Measurements from ENCODE around the gene IGFBP2.
A peak's percentile ranks its signal among the peaks of the same experiment; 100 is the strongest.

The IGFBP2 gene

DNA sequence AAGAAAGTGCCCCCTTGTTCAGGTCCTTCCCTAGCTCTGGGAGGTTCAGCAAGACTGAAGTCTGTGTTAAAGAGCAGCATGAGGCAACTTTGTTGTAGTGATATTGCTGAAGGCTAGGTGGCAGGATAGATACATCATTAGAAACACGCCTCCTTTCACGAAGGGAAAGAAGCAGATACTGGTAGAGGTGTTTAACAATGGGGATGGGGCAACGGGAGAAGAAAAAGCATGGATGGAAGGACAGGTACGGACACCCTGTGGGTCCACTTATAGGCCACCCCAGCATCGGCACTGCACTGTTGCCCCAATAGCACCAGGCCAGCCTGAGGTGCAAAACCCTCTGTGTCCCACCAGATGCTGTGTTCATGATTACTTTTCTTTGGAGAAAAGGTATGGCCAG lies 65.7 kb downstream of the IGFBP2 start:
- H3K4me3 ChIP-seq (ENCODE audit: low read depth, low read length): no peak overlapping the region
- TF ChIP-seq, protein P1, sequence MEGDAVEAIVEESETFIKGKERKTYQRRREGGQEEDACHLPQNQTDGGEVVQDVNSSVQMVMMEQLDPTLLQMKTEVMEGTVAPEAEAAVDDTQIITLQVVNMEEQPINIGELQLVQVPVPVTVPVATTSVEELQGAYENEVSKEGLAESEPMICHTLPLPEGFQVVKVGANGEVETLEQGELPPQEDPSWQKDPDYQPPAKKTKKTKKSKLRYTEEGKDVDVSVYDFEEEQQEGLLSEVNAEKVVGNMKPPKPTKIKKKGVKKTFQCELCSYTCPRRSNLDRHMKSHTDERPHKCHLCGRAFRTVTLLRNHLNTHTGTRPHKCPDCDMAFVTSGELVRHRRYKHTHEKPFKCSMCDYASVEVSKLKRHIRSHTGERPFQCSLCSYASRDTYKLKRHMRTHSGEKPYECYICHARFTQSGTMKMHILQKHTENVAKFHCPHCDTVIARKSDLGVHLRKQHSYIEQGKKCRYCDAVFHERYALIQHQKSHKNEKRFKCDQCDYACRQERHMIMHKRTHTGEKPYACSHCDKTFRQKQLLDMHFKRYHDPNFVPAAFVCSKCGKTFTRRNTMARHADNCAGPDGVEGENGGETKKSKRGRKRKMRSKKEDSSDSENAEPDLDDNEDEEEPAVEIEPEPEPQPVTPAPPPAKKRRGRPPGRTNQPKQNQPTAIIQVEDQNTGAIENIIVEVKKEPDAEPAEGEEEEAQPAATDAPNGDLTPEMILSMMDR (IDR thresholded peaks at IDR 0.05; ENCODE audit: insufficient read depth, low read depth, low read length, missing control alignments): peak; percentile 55
- peak; percentile 47 for DNase-seq (ENCODE audit: low read depth)

DNA sequence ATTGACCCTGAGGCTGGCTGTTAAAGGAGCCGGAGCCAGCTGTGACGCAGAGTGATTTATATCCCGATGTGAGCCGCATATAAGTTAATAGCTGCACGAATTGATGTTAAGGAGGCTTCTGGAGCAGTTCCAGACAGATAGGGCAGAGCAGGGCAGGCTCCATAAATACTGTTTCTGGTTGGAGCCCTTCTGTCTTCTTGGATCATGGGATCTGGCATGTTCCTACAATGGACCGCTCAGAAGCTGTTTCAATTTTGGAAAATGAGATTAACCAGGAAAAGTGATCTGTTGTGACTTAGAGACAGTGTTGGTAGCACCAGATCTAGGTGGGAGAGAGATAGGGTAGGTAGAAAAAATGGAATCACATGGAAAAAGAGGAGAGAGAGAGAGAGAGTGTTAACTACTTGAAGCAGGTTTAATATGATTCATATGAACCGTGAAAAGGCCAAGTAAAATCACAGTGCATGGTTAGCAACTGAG lies 66.9 kb downstream of the IGFBP2 start:
- TF ChIP-seq, protein P1 (IDR thresholded peaks at IDR 0.05; ENCODE audit: insufficient read depth, low read depth, low read length, missing control alignments): no peak
- no peak for DNase-seq (ENCODE audit: low read depth)
- H3K4me3 ChIP-seq (ENCODE audit: low read depth, low read length): no peak overlapping the region

DNA sequence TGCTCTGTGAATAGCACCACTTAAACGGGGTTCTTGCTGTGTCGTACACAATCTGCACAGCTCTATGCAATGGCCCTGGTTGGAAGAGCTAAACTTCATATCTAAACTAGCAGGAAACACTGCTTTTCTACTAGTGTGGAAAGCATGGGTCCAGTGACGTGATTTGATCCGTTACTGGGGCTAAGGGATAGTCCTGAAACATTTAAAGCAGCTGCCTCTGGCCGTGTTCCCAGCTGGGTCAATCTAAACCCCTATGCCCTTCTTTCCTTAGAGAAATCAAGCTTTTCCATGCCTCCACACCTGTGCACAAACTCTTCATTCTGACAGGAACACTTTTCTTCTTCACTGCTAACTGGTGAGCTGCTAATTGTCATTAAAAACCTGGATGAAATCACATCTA lies 67.6 kb downstream of the IGFBP2 start:
- TF ChIP-seq, protein P1 (IDR thresholded peaks at IDR 0.05; ENCODE audit: insufficient read depth, low read depth, low read length, missing control alignments): no peak
- no peak overlapping the region for H3K4me3 ChIP-seq (ENCODE audit: low read depth, low read length)
- no peak for DNase-seq (ENCODE audit: low read depth)

DNA sequence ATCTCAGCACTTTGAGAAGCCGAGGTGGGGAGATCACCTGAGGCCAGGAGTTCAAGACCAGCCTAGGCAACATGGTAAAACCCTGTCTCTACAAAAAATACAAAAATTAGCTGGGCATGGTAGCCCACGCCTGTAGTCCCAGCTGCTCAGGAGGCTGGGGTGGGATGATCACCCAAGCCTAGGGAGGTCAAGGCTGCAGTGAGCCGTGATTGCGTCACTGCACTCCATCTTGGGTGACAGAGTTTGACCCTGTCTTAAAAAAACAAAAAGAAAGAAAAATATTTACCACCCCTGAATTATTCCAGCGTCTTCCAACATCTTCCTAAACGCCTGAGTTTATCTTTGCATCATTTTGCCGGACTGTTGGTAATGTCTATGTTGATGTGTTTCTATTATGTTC lies 68.3 kb downstream of the IGFBP2 start:
- no peak overlapping the region for H3K4me3 ChIP-seq (ENCODE audit: low read depth, low read length)
- TF ChIP-seq, protein P1 (IDR thresholded peaks at IDR 0.05; ENCODE audit: insufficient read depth, low read depth, low read length, missing control alignments): no peak
- no peak for DNase-seq (ENCODE audit: low read depth)

DNA sequence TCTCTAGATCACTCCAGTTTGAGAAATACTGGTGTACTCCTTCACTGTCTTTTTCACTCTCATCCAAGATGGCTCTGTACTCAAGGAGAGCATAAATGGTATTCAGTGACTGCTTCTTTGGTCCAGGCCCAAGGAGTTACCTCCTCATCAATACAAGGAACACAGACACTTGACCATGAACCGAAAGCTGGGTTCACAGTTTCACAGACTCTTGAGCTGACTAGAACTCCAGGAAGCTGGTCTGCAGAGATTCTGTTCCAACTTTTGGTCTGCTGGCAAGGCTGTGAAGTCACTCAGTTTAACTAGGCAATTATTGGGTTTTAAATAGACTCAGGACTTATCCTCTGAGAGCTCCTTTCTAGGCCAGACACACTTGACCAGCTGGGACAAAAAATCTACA lies 69.5 kb downstream of the IGFBP2 start:
- TF ChIP-seq, protein P1 (IDR thresholded peaks at IDR 0.05; ENCODE audit: insufficient read depth, low read depth, low read length, missing control alignments): no peak
- no peak for DNase-seq (ENCODE audit: low read depth)
- H3K4me3 ChIP-seq (ENCODE audit: low read depth, low read length): no peak overlapping the region

DNA sequence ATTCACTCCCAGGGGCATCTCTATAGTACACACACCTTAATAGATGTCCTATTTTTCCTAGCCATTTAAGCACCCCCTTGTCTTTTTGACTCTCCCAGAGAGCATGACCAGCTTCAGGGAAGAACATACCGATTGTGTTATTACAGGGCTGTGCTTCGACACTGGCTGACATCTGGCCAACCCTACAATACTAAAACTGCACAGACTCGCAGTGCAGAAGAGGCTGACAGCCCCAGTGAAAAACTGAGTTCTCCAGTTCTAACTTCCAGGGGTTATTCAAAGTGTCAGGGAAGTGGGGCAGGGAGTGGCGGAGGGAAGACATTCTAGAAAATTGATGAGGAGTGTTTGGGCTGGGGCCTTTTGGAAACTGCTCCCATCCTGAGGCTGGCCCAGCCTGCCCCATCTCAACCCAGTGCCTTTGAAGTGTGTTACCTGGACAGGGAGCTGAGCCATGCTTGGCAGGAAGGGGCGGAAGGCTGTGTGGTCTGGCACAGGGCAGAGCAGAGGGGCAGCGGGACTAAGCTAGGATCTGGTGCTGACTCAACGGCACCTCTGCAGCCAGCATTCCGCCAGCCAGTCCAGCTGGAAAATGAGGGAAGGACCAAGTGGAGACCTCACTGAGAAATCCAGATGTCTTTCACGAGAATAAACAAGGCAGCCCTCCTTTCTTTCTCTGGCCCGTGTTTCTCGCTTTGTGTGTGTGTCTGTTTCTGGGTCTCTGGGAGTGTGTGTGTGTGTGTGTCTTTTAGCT lies 77.5 kb downstream of the IGFBP2 start:
- no peak overlapping the region for H3K4me3 ChIP-seq (ENCODE audit: low read depth, low read length)
- DNase-seq (ENCODE audit: low read depth): no peak
- TF ChIP-seq, protein P1 (IDR thresholded peaks at IDR 0.05; ENCODE audit: insufficient read depth, low read depth, low read length, missing control alignments): no peak

DNA sequence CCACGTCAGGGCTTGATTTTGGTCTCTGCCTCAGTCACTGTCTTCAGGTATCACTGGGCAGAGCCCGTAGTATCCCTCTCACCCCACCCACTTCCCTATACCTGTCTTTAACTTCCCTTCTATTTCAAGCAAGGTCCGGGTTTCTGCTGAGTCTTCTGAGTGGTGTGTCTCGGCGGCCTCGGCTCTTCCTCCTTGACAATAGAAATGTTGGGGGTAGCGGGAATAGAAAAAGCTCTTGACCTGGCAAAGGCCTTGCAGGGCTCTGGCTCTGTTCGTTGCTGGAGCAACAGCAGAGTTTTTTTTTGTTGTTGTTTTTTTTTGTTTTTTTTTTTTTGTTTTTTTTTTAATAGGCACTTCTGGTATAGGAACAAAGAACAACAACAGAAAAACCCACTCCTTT lies 78.1 kb downstream of the IGFBP2 start:
- no peak for DNase-seq (ENCODE audit: low read depth)
- no peak overlapping the region for H3K4me3 ChIP-seq (ENCODE audit: low read depth, low read length)
- TF ChIP-seq, protein P1 (IDR thresholded peaks at IDR 0.05; ENCODE audit: insufficient read depth, low read depth, low read length, missing control alignments): no peak
